CD4-positive, alpha-beta memory T cell (primary cell): ENCODE results near the gene CTDP1. TPM values are rescaled to one million over a fixed set of nuclear protein-coding genes. Genes with fewer than 3 reads are reported as not detected.

ENCODE experiments used
- CTCF ChIA-PET: fragments of 350-600 bp; sonication (Branson Sonifier 250); formaldehyde crosslinking; loops from one replicate; lab custom pipeline; 2021; ENCODE audit warnings: inconsistent platforms; ENCODE audit not compliant: partially characterized antibody; lab: Charles Lee
- POLR2A ChIA-PET: fragments of 350-600 bp; sonication (Branson Sonifier 250); formaldehyde crosslinking; loops from one replicate; lab custom pipeline; 2021; ENCODE audit not compliant: partially characterized antibody; lab: Charles Lee
- DNase-seq, 5 donors: peaks; one replicate each; pipeline versions ENCODE4 v3.0.0 to v3.0.0-alpha.2; 2020 to 2022; ENCODE audit warnings: mixed read lengths in 1 of 5
- H3K27ac ChIP-seq: one replicate; pipeline ENCODE4 v1.7.0; 2013; ENCODE audit warnings: low read depth, low read length
- H3K27me3 ChIP-seq: 2 replicates; pipeline ENCODE4 v1.7.0; 2013; ENCODE audit warnings: mild to moderate bottlenecking, low read length, moderate library complexity; ENCODE audit not compliant: insufficient read depth
- H3K36me3 ChIP-seq: 2 replicates; pipeline ENCODE4 v1.7.0; 2013; ENCODE audit warnings: mild to moderate bottlenecking, low read length, moderate library complexity; ENCODE audit not compliant: insufficient read depth
- H3K4me1 ChIP-seq: 2 replicates; pipeline ENCODE4 v1.7.0; 2013; ENCODE audit warnings: mild to moderate bottlenecking, low read length, moderate library complexity; ENCODE audit not compliant: insufficient read depth
- H3K4me3 ChIP-seq, 2 donors: one replicate each; pipeline ENCODE4 v1.7.0; 2013; ENCODE audit warnings: low read length in 2 of 2, mild to moderate bottlenecking in 1 of 2
- H3K9me3 ChIP-seq, 2 donors: one replicate each; pipeline ENCODE4 v1.7.0; 2013; ENCODE audit warnings: low read length in 2 of 2, control low read depth in 1 of 2; ENCODE audit not compliant: control insufficient read depth in 1 of 2
- H3K27ac Mint-ChIP-seq, 7 donors: one replicate each; pipeline ENCODE4 v1.8.0; 2020 to 2021; ENCODE audit warnings: mixed read lengths in 7 of 7, mild to moderate bottlenecking in 6 of 7, inconsistent platforms in 3 of 7, moderate library complexity in 3 of 7
- H3K27me3 Mint-ChIP-seq, 2 donors: one replicate each; pipeline ENCODE4 v1.8.0; 2020 to 2021; ENCODE audit warnings: mixed read lengths in 2 of 2
- H3K36me3 Mint-ChIP-seq, 2 donors: one replicate each; pipeline ENCODE4 v1.8.0; 2020 to 2021; ENCODE audit warnings: mixed read lengths in 2 of 2, inconsistent platforms in 1 of 2, mild to moderate bottlenecking in 1 of 2
- H3K4me1 Mint-ChIP-seq, 4 donors: one replicate each; pipeline ENCODE4 v1.8.0; 2020 to 2021; ENCODE audit warnings: mixed read lengths in 4 of 4, mild to moderate bottlenecking in 1 of 4
- H3K4me3 Mint-ChIP-seq, 8 donors: one replicate each; pipeline ENCODE4 v1.8.0; 2020 to 2021; ENCODE audit warnings: mixed read lengths in 8 of 8, mild to moderate bottlenecking in 7 of 8, moderate library complexity in 6 of 8, inconsistent platforms in 3 of 8
- H3K9me3 Mint-ChIP-seq, 8 donors: one replicate each; pipeline ENCODE4 v1.8.0; 2020 to 2021; ENCODE audit warnings: mixed read lengths in 8 of 8, mild to moderate bottlenecking in 5 of 8, inconsistent platforms in 3 of 8, moderate library complexity in 1 of 8
- intact Hi-C: fragments of 100-400 bp; cut with micrococcal nuclease; formaldehyde crosslinking; loops from one replicate; pipeline ENCODE4 v1.15.1; 2023
- polyA plus RNA-seq, 2 donors: library from polyadenylated mRNA; unstranded; fragments of 300-500 nt; fragmentation: Illumina TruSeq; gene quantifications; one replicate each; pipeline ENCODE4 v1.2.3, GENCODE V29; 2021
- total RNA-seq, 2 experiments: library from RNA; stranded (reverse); gene quantifications; one replicate each; pipeline ENCODE4 v1.2.3, GENCODE V29; 2021

CTDP1 gene
- total and polyA plus RNA-seq, 4 experiments from 2014 or later: 8.5 to 44.5 (median 36.4) TPM

DNA sequence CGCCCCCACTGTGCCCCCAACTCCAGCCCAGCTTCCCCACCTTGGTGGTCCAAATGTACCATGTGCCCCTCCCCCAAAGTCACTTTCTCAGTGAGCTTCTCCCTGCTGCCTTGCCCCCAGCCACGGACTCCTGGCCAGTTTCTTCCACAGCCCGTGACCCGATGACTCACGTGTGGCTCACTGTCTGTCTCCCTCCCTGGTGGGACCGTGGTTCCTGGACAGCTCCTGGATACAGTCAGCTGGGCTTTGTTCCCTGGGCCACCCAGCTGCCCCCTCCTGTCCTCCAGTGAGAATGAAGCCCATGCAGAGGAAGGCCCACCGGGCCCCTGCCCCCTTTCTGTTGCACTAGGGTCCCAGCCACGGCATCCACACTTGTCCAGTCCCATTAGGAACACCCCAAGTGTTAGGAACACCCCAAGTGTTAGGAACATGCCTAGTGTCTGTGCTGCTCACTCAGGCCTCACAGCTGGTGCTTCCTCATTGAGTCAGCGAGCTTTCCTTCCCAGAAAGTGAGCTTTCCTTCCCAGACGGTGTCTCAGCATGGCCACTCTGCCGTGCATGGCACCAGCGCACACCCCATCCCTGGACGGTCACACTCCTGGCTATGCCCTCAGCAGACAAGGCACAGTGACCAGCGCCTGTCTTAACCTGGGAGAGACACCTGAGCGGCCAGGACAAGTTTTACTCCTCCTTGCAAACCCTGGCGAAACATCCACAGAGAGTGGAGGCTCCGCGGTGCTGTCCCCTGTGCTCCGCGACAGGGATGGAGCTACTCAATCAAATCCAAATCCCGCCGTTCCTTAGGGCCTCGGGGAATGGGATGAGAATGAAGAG, 44.8 kb upstream of the CTDP1 start:
- ChIA-PET POLR2A (no interaction called here), CTCF (interaction anchor here (0.8 kb wide), 1 partner anchor 8 kb away, joined by 3 read pairs; no protein-coding TSS in a partner anchor)
- H3K9me3 ChIP-seq: no peaks in the 10 kb centered on the region
- H3K27ac ChIP-seq: no peak overlapping the region
- H3K36me3 ChIP-seq: no peaks in the 10 kb centered on the region
- Mint-ChIP-seq H3K27me3 (peaks cover 4 to 12% of the 10 kb centered on the region in 2 donors), H3K36me3 (no peaks in the 10 kb centered on the region), H3K9me3 (peaks cover 0 to 3% (median 0%) of the 10 kb centered on the region in 8 donors), H3K27ac (peak overlapping the region in 1 of 7 donors; percentile 11), H3K4me1 (peaks cover 0 to 5% (median 2%) of the 10 kb centered on the region in 4 donors), H3K4me3 (no peak overlapping the region)
- no peak overlapping the region for H3K4me3 ChIP-seq
- DNase-seq: no peak
- H3K4me1 ChIP-seq: no peaks in the 10 kb centered on the region
- no peaks in the 10 kb centered on the region for H3K27me3 ChIP-seq
- intact Hi-C loops: no loop called here

DNA sequence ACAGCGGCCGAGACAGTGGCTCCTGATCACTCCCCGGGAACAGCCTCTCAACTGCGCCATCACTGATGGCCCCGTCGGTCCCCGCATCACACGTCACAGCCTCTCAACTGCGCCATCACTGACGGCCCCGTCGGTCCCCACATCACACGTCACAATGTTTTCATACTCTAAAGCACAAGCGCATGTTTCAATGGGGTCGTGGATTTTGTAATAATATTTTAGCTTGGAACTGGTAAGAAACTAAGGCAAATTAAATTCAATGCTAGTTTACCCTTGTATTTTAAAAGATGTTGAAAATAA, 44.2 kb upstream of the CTDP1 start:
- intact Hi-C loops: no loop called here
- Mint-ChIP-seq H3K9me3 (peaks cover 0 to 3% (median 0%) of the 10 kb centered on the region in 8 donors), H3K27me3 (peaks cover 4 to 13% of the 10 kb centered on the region in 2 donors), H3K4me3 (no peak overlapping the region), H3K4me1 (peaks cover 0 to 5% (median 2%) of the 10 kb centered on the region in 4 donors), H3K27ac (no peak overlapping the region), H3K36me3 (no peaks in the 10 kb centered on the region)
- DNase-seq: no peak
- CTCF ChIA-PET: no interaction called here
- no peak overlapping the region for H3K4me3 ChIP-seq
- H3K27ac ChIP-seq: no peak overlapping the region
- H3K36me3 ChIP-seq: no peaks in the 10 kb centered on the region
- no peaks in the 10 kb centered on the region for H3K27me3 ChIP-seq
- no peaks in the 10 kb centered on the region for H3K9me3 ChIP-seq
- no peaks in the 10 kb centered on the region for H3K4me1 ChIP-seq
- POLR2A ChIA-PET: no interaction called here

DNA sequence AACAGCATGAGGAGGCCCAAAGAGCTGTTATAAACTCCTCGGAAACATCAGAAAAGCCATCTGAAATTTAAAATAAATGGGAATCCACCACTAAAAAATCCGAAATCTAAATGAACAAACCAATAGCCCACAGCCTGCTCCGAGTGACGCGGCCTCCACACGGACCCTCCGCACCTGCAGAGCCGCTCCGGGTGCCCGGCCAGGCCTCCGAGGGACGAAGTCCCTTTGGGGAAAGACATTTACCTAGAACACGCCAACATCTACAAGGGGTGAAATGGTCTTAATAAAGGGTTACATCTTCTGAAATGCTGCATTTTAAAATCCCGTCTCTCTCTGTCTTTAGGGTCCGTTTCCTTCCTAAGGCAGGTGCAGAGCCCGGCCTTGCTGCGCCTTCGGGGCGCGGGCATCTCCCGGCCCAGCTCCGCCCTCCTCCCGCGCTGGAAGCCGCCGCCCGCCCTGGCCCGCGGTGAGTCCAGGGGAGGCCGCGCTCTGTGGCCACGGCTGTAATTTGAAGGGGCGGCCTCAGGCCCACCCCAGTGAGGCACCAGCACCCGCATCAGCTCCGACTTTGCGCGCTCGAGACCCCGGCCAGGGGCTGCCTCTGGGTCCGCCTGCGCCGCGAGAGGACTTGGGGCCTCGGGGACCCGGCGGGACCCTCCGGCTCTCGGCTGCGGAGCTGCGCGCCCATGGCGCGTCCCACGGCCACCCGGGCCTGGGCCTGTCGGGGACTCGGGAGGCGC, 42.3 kb upstream of the CTDP1 start:
- Mint-ChIP-seq H3K27me3 (peaks cover 4 to 13% of the 10 kb centered on the region in 2 donors), H3K36me3 (no peaks in the 10 kb centered on the region), H3K4me1 (peaks cover 0 to 5% (median 0%) of the 10 kb centered on the region in 4 donors), H3K4me3 (no peak overlapping the region), H3K9me3 (peaks cover 0 to 3% (median 0%) of the 10 kb centered on the region in 8 donors), H3K27ac (no peak overlapping the region)
- Histone ChIP-seq H3K9me3 (no peaks in the 10 kb centered on the region), H3K27ac (no peak overlapping the region), H3K4me1 (no peaks in the 10 kb centered on the region), H3K36me3 (no peaks in the 10 kb centered on the region), H3K4me3 (no peak overlapping the region), H3K27me3 (no peaks in the 10 kb centered on the region)
- ChIA-PET POLR2A (no interaction called here), CTCF (no interaction called here)
- intact Hi-C loops: no loop called here
- no peak for DNase-seq

DNA sequence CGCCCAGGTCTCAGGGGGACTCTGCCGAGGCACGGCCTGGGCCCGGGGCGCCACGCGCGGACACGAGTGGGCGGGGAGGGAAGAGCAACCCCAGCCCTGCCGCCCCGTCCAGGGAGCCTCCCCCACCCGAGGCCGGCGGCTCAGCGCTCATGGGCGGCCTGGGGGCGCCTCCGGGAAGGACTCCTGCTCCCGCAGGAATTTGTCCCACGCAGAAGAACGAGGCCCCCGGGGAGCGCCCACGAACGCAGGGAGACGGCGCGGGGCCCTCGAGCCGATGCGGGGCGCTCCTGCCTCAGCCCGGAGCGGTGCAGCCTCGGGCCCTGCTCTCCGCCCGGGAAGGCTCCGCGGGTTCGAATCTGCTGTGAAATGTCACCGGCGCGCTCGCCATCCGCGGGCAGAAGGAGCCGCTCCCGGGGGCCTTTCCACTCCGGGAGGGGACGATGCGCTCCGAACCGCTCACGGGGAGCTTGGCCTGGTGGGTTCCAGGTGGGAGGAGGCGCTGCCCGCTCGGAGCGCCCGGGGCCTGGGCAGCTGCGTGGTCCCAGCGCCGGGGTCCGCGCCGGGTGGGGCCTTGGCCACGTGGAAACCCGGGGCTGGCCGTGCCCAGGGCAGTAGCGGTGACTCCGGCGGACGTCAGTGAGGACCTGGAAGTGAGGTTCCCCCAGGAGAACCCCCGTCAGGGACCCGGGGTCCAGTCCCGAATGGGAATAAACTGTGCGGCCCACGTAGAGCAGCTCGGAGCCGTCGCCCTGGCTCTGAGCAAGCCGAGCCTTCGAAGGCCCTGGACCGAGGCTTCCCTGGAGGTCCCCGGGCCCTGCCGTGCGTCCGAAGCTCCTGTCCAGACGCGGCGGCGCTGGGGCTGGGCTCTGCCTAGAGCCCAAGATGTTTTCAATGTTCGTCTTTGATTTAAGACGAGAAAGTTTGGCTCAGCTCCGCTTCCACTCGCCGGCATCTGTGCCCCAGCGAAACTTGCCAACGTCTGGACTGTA, 41.4 kb upstream of the CTDP1 start:
- Histone ChIP-seq H3K9me3 (no peaks in the 10 kb centered on the region), H3K4me3 (no peak overlapping the region), H3K27ac (no peak overlapping the region), H3K4me1 (no peaks in the 10 kb centered on the region), H3K36me3 (no peaks in the 10 kb centered on the region), H3K27me3 (no peaks in the 10 kb centered on the region)
- DNase-seq: no peak
- Mint-ChIP-seq H3K27ac (no peak overlapping the region), H3K4me1 (peaks cover 0 to 5% (median 0%) of the 10 kb centered on the region in 4 donors), H3K36me3 (no peaks in the 10 kb centered on the region), H3K27me3 (peaks cover 4 to 13% of the 10 kb centered on the region in 2 donors), H3K4me3 (no peak overlapping the region), H3K9me3 (peaks cover 0 to 3% (median 0%) of the 10 kb centered on the region in 8 donors)
- CTCF ChIA-PET: interaction anchor here (1.0 to 1.5 kb wide), 2 partner anchors 16 to 245 kb away, joined by 3 read pairs; no protein-coding TSS in a partner anchor
- intact Hi-C loops: no loop called here
- POLR2A ChIA-PET: no interaction called here

DNA sequence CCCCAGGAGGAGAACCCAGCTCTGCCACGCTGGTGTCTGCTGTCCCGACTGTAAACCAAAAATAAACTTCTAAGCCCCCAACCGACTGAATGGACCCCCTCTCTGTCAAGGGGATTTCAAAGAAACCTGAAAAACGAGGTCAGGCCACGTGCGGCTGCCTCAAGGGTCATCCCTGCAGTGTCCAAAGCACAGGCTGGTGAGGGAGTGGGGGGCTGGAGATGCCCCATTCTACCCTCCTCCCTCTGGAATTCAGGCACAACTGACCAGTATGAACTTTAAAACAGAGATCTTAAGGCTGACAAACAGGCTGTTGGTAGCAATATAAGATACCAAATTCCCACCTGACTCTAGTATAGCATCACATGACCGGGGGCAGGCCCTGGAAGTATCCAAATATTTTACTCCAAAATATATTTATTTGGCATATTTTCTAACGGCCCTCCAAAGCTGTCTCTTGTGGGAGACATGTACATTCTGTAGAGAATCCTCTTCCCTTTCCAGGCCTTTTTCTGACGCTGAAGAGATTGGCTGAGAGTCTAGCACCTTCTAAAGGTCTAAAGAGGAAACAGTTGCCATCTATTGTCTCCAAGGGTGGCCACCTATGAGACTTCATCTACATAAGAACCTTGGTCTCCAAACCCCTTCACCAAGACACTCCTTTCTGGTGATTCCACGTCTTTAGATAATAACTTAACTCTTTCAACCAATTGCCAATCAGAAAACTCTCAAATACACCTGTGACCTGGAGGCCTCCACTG, 40.4 kb upstream of the CTDP1 start:
- POLR2A ChIA-PET: no interaction called here
- CTCF ChIA-PET: interaction anchor here (1.0 to 1.5 kb wide), 4 partner anchors 15 to 260 kb away, joined by 3 to 6 read pairs (median 4); no protein-coding TSS in a partner anchor
- Mint-ChIP-seq H3K27me3 (peaks cover 4 to 13% of the 10 kb centered on the region in 2 donors), H3K4me3 (no peak overlapping the region), H3K27ac (no peak overlapping the region), H3K36me3 (no peaks in the 10 kb centered on the region), H3K9me3 (no peaks in the 10 kb centered on the region), H3K4me1 (no peaks in the 10 kb centered on the region)
- Histone ChIP-seq H3K27me3 (no peaks in the 10 kb centered on the region), H3K36me3 (no peaks in the 10 kb centered on the region), H3K9me3 (no peaks in the 10 kb centered on the region), H3K4me3 (no peak overlapping the region), H3K27ac (no peak overlapping the region), H3K4me1 (peaks cover 6% of the 10 kb centered on the region)
- no peak for DNase-seq
- intact Hi-C loops: no loop called here

DNA sequence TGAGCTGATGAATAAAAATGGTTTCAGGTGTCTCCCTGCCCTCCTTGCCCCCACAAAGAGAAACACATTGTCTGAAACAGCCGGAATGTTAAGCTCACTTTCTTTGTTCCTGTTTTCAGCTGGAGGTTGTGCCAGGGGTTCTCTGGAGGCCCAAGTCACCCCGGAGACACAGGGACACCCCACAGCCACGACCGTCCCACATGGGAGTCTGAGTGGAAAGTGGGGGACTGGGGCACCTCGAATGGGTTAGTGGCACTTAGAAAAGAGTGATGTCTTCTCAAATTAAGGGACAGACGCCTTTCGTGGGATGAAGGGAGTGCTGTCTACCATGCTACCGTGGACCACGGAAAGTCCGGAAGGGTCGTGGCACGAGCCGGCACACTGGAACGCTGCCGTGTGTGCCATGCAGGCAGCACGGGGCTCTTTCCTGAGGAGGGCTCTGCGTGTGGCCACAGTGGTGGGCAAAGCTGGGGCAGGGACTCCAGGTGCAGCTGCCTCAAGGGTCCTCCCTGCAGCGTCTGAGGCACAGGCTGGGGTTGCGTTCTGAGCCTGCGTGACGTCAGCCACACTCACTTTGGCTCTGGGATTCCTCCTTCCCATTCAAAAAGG, 39.4 kb upstream of the CTDP1 start:
- H3K27ac ChIP-seq: no peak overlapping the region
- no peak overlapping the region for H3K27ac Mint-ChIP-seq
- H3K27me3 Mint-ChIP-seq: peaks cover 4 to 13% of the 10 kb centered on the region in 2 donors
- H3K4me1 Mint-ChIP-seq: no peaks in the 10 kb centered on the region
- H3K36me3 Mint-ChIP-seq: no peaks in the 10 kb centered on the region
- no peaks in the 10 kb centered on the region for H3K36me3 ChIP-seq
- H3K4me3 Mint-ChIP-seq: no peak overlapping the region
- intact Hi-C loops: no loop called here
- no peaks in the 10 kb centered on the region for H3K27me3 ChIP-seq
- POLR2A ChIA-PET: no interaction called here
- H3K9me3 ChIP-seq: no peaks in the 10 kb centered on the region
- H3K4me1 ChIP-seq: peaks cover 7% of the 10 kb centered on the region
- no peak for DNase-seq
- no peaks in the 10 kb centered on the region for H3K9me3 Mint-ChIP-seq
- CTCF ChIA-PET: interaction anchor here (1.0 to 1.1 kb wide), 2 partner anchors 259 to 261 kb away, joined by 5 to 6 read pairs; no protein-coding TSS in a partner anchor
- H3K4me3 ChIP-seq: no peak overlapping the region
